HCT116 (cell line): ENCODE measurements around the gene RCN2. TPM values are rescaled to one million over a fixed set of nuclear protein-coding genes. Genes with fewer than 3 reads are reported as not detected.
A peak's percentile ranks its signal among the peaks of the same experiment; 100 is the strongest.

Experiments used
- ATAC-seq: fragments of 200-7000 bp; cut with Tn5 transposase; 2 replicates; pipeline ENCODE4 v1.9.1; 2020; ENCODE audit warnings: mild to moderate bottlenecking, moderate library complexity
- Bru-seq: library from RNA; stranded (reverse); fragments of 400-500 nt; gene quantifications from one replicate; lab custom pipeline; 2021; lab: Mats Ljungman, UMichigan
- BruChase-seq, 2 experiments: library from RNA; stranded (reverse); fragments of 400-500 nt; gene quantifications; one replicate each; lab custom pipeline; 2021; lab: Mats Ljungman, UMichigan
- BruUV-seq: library from RNA; stranded (reverse); fragments of 400-500 nt; replicated peaks from 2 replicates; lab custom pipeline; 2021; lab: Mats Ljungman, UMichigan
- CTCF ChIA-PET: fragments of 300-600 bp; sonication (Branson Sonifier 250); formaldehyde crosslinking; loops from one replicate; lab custom pipeline; 2021; ENCODE audit warnings: antibody characterized with exemption; lab: Charles Lee
- POLR2A ChIA-PET: fragments of 300-600, 350-600 bp; sonication (Branson Sonifier 250); formaldehyde crosslinking; loops from one replicate; lab custom pipeline; 2021; ENCODE audit warnings: antibody characterized with exemption; lab: Charles Lee
- RAD21 ChIA-PET, 2 experiments: fragments of 300-600 bp; sonication (Branson Sonifier 250); formaldehyde crosslinking; loops; one replicate each; lab custom pipeline; 2023; ENCODE audit warnings: low total read pairs in 2 of 2; ENCODE audit not compliant: uncharacterized antibody in 2 of 2, unreplicated experiment in 2 of 2, low non-redundant PET in 1 of 2; lab: Charles Lee
- DNase-seq: peaks from one replicate; pipeline ENCODE4 v3.0.0-alpha.2; 2010; ENCODE audit warnings: low read depth, low spot score
- H2AFZ ChIP-seq: fragments of 200-600 bp; shearing (Covaris generic), sonication (generic); 2 replicates; pipeline ENCODE4 v1.6.1; 2017; ENCODE audit warnings: low read depth, mixed run types, mixed read lengths, antibody characterized with exemption, low read length; ENCODE audit not compliant: poor library complexity, severe bottlenecking
- H3K27ac ChIP-seq: 2 replicates; pipeline ENCODE4 v1.5.1; 2012; ENCODE audit warnings: low read depth, low read length
- H3K27me3 ChIP-seq: fragments of 200-600 bp; sonication (generic); 2 replicates; pipeline ENCODE4 v1.6.1; 2016; ENCODE audit warnings: mixed run types, low read length, mixed read lengths; ENCODE audit not compliant: insufficient read depth
- H3K36me3 ChIP-seq, 2 experiments: fragments of 200-500 bp in 1 of 2; fragments of 200-600 bp in 1 of 2; sonication (Bioruptor generic) in 1 of 2; sonication (generic) in 1 of 2; 2 replicates each; pipeline versions ENCODE4 v1.5.1 to v1.6.1; 2014 to 2016; ENCODE audit warnings: low read length in 2 of 2, inconsistent platforms in 1 of 2, mixed read lengths in 1 of 2, mixed run types in 1 of 2; ENCODE audit not compliant: insufficient read depth in 2 of 2, control insufficient read depth in 1 of 2
- H3K4me1 ChIP-seq, 2 experiments: fragments of 200-600 bp in 1 of 2; sonication (generic) in 1 of 2; 2 replicates each; pipeline versions ENCODE4 v1.5.1 to v1.6.1; 2012 to 2017; ENCODE audit warnings: low read length in 2 of 2, inconsistent platforms in 1 of 2, mild to moderate bottlenecking in 1 of 2, mixed read lengths in 1 of 2, mixed run types in 1 of 2, moderate library complexity in 1 of 2; ENCODE audit not compliant: insufficient read depth in 2 of 2, control insufficient read depth in 1 of 2
- H3K4me2 ChIP-seq: fragments of 200-600 bp; sonication (generic); 2 replicates; pipeline ENCODE4 v1.6.1; 2017; ENCODE audit warnings: mixed run types, low read length, mixed read lengths
- H3K4me3 ChIP-seq, 2 experiments: fragments of 200-600 bp in 1 of 2; sonication (generic) in 1 of 2; replicated peaks in 1 of 2; 2 replicates each; pipeline ENCODE4 v1.5.1; 2011 to 2016; ENCODE audit warnings: low read length in 2 of 2, control low read depth in 1 of 2, low read depth in 1 of 2, mild to moderate bottlenecking in 1 of 2, mixed read lengths in 1 of 2, mixed run types in 1 of 2
- H3K79me2 ChIP-seq: fragments of 200-600 bp; sonication (generic); 2 replicates; pipeline ENCODE4 v1.6.1; 2017; ENCODE audit warnings: mild to moderate bottlenecking, mixed run types, low read length, moderate library complexity, mixed read lengths; ENCODE audit not compliant: insufficient read depth
- H3K9ac ChIP-seq: fragments of 200-600 bp; sonication (generic); 2 replicates; pipeline ENCODE4 v1.6.1; 2016; ENCODE audit warnings: low read length, mixed read lengths
- H3K9me2 ChIP-seq: fragments of 200-600 bp; sonication (generic), shearing (Covaris generic); 2 replicates; pipeline ENCODE4 v1.6.1; 2017; ENCODE audit warnings: mixed run types, mild to moderate bottlenecking, moderate library complexity; ENCODE audit not compliant: insufficient read depth
- H3K9me3 ChIP-seq, 2 experiments: fragments of 200-500 bp in 1 of 2; fragments of 200-600 bp in 1 of 2; sonication (Bioruptor generic) in 1 of 2; sonication (generic) in 1 of 2; 2 replicates each; pipeline ENCODE4 v1.6.1; 2014 to 2017; ENCODE audit warnings: low read length in 2 of 2, mixed read lengths in 2 of 2, inconsistent platforms in 1 of 2, low read depth in 1 of 2, mild to moderate bottlenecking in 1 of 2, mixed run types in 1 of 2, moderate library complexity in 1 of 2; ENCODE audit not compliant: control insufficient read depth in 1 of 2, insufficient read depth in 1 of 2
- H4K20me1 ChIP-seq: fragments of 200-600 bp; sonication (generic), shearing (Covaris generic); 2 replicates; pipeline ENCODE4 v1.6.1; 2017; ENCODE audit warnings: mixed run types, mild to moderate bottlenecking, moderate library complexity; ENCODE audit not compliant: insufficient read depth
- CBX3 ChIP-seq: IDR thresholded peaks from 2 replicates; pipeline ENCODE4 v1.6.1; 2012; ENCODE audit warnings: low read depth
- EGR1 ChIP-seq: IDR thresholded peaks from 2 replicates; pipeline ENCODE4 v1.6.1; 2012; ENCODE audit warnings: low read depth
- ELF1 ChIP-seq: IDR thresholded peaks from 2 replicates; pipeline ENCODE4 v1.6.1; 2012; ENCODE audit warnings: low read depth, borderline replicate concordance
- EZH2 ChIP-seq: fragments of 200-600 bp; sonication (generic); IDR thresholded peaks from 2 replicates; pipeline ENCODE4 v1.6.1; 2017; ENCODE audit warnings: antibody characterized with exemption, mixed run types
- EZH2phosphoT487 ChIP-seq: fragments of 200-600 bp; IDR thresholded peaks from 2 replicates; pipeline ENCODE4 v1.6.1; 2018; ENCODE audit warnings: antibody characterized with exemption, borderline replicate concordance
- FOSL1 ChIP-seq: IDR thresholded peaks from 2 replicates; pipeline ENCODE4 v1.6.1; 2012; ENCODE audit warnings: low read depth
- JUND ChIP-seq: IDR thresholded peaks from 2 replicates; pipeline ENCODE4 v1.6.1; 2012
- MAX ChIP-seq: IDR thresholded peaks from 2 replicates; pipeline ENCODE4 v1.6.1; 2012
- POLR2A ChIP-seq: IDR thresholded peaks from 2 replicates; pipeline ENCODE4 v1.7.0; 2011; ENCODE audit warnings: borderline replicate concordance; ENCODE audit not compliant: insufficient read depth, insufficient read length; ENCODE audit errors: extremely low read depth
- POLR2AphosphoS5 ChIP-seq: IDR thresholded peaks from 2 replicates; pipeline ENCODE4 v1.6.1; 2011; ENCODE audit warnings: mild to moderate bottlenecking, low read depth, low read length, moderate library complexity
- RAD21 ChIP-seq: IDR thresholded peaks from 2 replicates; pipeline ENCODE4 v1.6.1; 2012; ENCODE audit warnings: low read depth, mild to moderate bottlenecking
- SIN3A ChIP-seq: IDR thresholded peaks from 2 replicates; pipeline ENCODE4 v1.6.1; 2012; ENCODE audit warnings: low read depth
- SP1 ChIP-seq: IDR thresholded peaks from 2 replicates; pipeline ENCODE4 v1.6.1; 2012; ENCODE audit warnings: low read depth
- SRF ChIP-seq: IDR thresholded peaks from 2 replicates; pipeline ENCODE4 v1.6.1; 2012; ENCODE audit warnings: low read depth
- TCF7L2 ChIP-seq: IDR thresholded peaks from 2 replicates; pipeline ENCODE4 v1.7.0; 2011; ENCODE audit warnings: borderline replicate concordance, inconsistent platforms; ENCODE audit not compliant: insufficient read depth, insufficient read length; ENCODE audit errors: extremely low read depth
- YY1 ChIP-seq: IDR thresholded peaks from 2 replicates; pipeline ENCODE4 v1.6.1; 2011; ENCODE audit warnings: low read length, low read depth, moderate library complexity, mild to moderate bottlenecking; ENCODE audit not compliant: insufficient replicate concordance; ENCODE audit errors: extremely low read depth
- ZFX ChIP-seq: fragments of 450-650 bp; IDR thresholded peaks from 2 replicates; pipeline ENCODE4 v1.6.1; 2017
- intact Hi-C: fragments of 100-400 bp; cut with micrococcal nuclease; formaldehyde crosslinking; loops from 2 replicates; pipeline ENCODE4 v1.10.0; 2022
- long read RNA-seq: library from polyadenylated mRNA; unstranded; transcript quantifications from one replicate; pipeline ENCODE4 v2.0.0, GENCODE V29; 2021; ENCODE audit not compliant: unreplicated experiment
- polyA plus RNA-seq: library from polyadenylated mRNA; unstranded; fragments of >200 nt; gene quantifications from 2 replicates; pipeline ENCODE4 v1.2.1, GENCODE V29; 2012; ENCODE audit warnings: missing spikeins
- total RNA-seq: library from RNA; stranded (reverse); gene quantifications from one replicate; pipeline ENCODE4 v1.2.1, GENCODE V29; 2021; ENCODE audit not compliant: unreplicated experiment
- TF ChIP-seq, protein P1 (sequence below): IDR thresholded peaks from 2 replicates; pipeline ENCODE4 v1.6.1; 2012
- TF ChIP-seq, protein P2 (sequence below): IDR thresholded peaks from 2 replicates; pipeline ENCODE4 v1.6.1; 2012; ENCODE audit warnings: low read depth

Gene RCN2, protein sequence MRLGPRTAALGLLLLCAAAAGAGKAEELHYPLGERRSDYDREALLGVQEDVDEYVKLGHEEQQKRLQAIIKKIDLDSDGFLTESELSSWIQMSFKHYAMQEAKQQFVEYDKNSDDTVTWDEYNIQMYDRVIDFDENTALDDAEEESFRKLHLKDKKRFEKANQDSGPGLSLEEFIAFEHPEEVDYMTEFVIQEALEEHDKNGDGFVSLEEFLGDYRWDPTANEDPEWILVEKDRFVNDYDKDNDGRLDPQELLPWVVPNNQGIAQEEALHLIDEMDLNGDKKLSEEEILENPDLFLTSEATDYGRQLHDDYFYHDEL
- 71.5 TPM for total RNA-seq
- 31.4 and 40.4 TPM in 2 replicates for polyA plus RNA-seq
- Bru-seq, nascent RNA: percentile 81 among the genes with signal in this experiment
- BruChase-seq, experiment 1, labeled RNA remaining after a 6-hour chase: percentile 86 among the genes with signal in this experiment
- percentile 77 among the genes with signal in this experiment for BruChase-seq, experiment 2, labeled RNA remaining after a 2-hour chase
- long read RNA-seq, full-length matches to known transcripts: 210 of 231 reads
- long read RNA-seq, partial matches to known transcripts: 3 of 231 reads
- long read RNA-seq, other reads (novel, unspliced or antisense): 18 of 231 reads

DNA sequence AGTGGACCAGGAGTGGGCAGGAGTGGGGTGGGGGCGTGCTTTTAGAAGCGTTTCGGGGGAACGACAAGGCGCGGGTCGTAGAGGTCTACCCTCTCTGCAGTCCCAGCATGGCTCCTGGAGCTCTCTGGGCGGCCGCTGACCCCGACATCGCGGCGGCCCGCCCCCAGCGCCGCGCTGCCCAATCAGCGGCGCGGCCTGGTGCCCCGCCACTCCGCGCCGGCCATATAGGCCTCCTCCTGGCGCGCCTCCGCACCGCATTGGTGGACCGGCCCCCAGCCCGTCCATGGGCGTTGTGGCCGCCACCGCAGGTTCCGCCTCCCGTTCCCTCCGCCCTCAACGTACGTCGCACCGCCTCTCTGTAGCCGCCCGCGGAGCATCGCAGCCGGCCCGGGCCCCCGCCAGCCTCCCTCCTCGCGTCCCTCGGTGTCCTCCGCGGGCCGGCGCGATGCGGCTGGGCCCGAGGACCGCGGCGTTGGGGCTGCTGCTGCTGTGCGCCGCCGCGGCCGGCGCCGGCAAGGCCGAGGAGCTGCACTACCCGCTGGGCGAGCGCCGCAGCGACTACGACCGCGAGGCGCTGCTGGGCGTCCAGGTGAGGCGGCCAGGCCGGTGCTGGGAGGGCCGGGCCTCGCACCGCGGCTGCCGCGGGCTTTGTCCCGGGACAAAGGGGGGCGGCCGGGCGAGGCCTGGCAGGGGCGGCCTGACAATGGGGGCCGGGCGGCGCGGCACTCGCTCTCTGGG lies at the start of gene RCN2:
RCN2 (plus strand) TSS at position 353 of the 738 bp plus-strand sequence; CDS start at position 446, 93 bp downstream.
- Histone ChIP-seq H3K4me2 (peak within 1 kb of the TSS; percentile 87), H3K36me3 (peaks cover 8 to 15% of the 10 kb centered on the region in 2 experiments; a peak in 2 of 4 replicates), H3K4me1 (peaks cover 5 to 7% of the 10 kb centered on the region in 2 experiments; a peak in 2 of 4 replicates), H3K9ac (peak within 1 kb of the TSS; percentile 82), H2AFZ (peak within 1 kb of the TSS; percentile 44), H4K20me1 (no peaks in the 10 kb centered on the region), H3K79me2 (peaks cover 14% of the 10 kb centered on the region; the same call in 1 of the 2 replicates), H3K9me3 (no peaks in the 10 kb centered on the region), H3K9me2 (no peaks in the 10 kb centered on the region; the same call in 1 of the 2 replicates), H3K4me3 (peak within 1 kb of the TSS; percentile 81 to 83), H3K27ac (peak within 1 kb of the TSS; percentile 65), H3K27me3 (no peaks in the 10 kb centered on the region)
- intact Hi-C loops: no loop called here
- DNase-seq (peak; percentile 81), ATAC-seq (peak; percentile 99)
- POLR2A ChIA-PET: interaction anchor here (0.6 to 2.1 kb wide), 5 partner anchors 10 to 595 kb away, joined by 3 to 10 read pairs (median 4); partner anchors contain the start of gene ISL2
- TF ChIP-seq TCF7L2 (peak; percentile 38), ELF1 (no peak), RAD21 (no peak), MAX (peak; percentile 59), YY1 (peak; percentile 23), POLR2AphosphoS5 (peak; percentile 94), EZH2 (no peak), EZH2phosphoT487 (no peak), ZFX (peak; percentile 97), SP1 (peak; percentile 87), JUND (no peak), FOSL1 (no peak), CBX3 (no peak), SIN3A (peak; percentile 77; the same call in 1 of the 2 replicates), POLR2A (peak; percentile 68), SRF (peak; percentile 68; the same call in 1 of the 2 replicates), EGR1 (0 out of 2 replicates have a peak, but pooled peaks have one; percentile 7)
- TF ChIP-seq, protein P1, sequence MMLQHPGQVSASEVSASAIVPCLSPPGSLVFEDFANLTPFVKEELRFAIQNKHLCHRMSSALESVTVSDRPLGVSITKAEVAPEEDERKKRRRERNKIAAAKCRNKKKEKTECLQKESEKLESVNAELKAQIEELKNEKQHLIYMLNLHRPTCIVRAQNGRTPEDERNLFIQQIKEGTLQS: no peak
- TF ChIP-seq, protein P2, sequence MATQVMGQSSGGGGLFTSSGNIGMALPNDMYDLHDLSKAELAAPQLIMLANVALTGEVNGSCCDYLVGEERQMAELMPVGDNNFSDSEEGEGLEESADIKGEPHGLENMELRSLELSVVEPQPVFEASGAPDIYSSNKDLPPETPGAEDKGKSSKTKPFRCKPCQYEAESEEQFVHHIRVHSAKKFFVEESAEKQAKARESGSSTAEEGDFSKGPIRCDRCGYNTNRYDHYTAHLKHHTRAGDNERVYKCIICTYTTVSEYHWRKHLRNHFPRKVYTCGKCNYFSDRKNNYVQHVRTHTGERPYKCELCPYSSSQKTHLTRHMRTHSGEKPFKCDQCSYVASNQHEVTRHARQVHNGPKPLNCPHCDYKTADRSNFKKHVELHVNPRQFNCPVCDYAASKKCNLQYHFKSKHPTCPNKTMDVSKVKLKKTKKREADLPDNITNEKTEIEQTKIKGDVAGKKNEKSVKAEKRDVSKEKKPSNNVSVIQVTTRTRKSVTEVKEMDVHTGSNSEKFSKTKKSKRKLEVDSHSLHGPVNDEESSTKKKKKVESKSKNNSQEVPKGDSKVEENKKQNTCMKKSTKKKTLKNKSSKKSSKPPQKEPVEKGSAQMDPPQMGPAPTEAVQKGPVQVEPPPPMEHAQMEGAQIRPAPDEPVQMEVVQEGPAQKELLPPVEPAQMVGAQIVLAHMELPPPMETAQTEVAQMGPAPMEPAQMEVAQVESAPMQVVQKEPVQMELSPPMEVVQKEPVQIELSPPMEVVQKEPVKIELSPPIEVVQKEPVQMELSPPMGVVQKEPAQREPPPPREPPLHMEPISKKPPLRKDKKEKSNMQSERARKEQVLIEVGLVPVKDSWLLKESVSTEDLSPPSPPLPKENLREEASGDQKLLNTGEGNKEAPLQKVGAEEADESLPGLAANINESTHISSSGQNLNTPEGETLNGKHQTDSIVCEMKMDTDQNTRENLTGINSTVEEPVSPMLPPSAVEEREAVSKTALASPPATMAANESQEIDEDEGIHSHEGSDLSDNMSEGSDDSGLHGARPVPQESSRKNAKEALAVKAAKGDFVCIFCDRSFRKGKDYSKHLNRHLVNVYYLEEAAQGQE: no peak
- CTCF ChIA-PET: interaction anchor here (0.9 kb wide), 1 partner anchor 28 kb away, joined by 4 read pairs; no protein-coding TSS in a partner anchor
- BruUV-seq: no TSS peak
- RAD21 ChIA-PET: no interaction called here
